Activated CD8-positive, alpha-beta memory T cell treated with anti-CD3 and anti-CD28 coated beads, Interleukin-2, amount 50 U/mL, for 4 hours (primary cell): ENCODE measurements around the gene ANGPTL7.
"Not testable (repeated sequence)": the region's sequence is repeated elsewhere in the genome, so short reads cannot be mapped to it uniquely, and the experiment has no call there.

ENCODE experiments used
- DNase-seq: peaks from one replicate; pipeline ENCODE4 v3.0.0-alpha.2; 2020

The ANGPTL7 gene, protein sequence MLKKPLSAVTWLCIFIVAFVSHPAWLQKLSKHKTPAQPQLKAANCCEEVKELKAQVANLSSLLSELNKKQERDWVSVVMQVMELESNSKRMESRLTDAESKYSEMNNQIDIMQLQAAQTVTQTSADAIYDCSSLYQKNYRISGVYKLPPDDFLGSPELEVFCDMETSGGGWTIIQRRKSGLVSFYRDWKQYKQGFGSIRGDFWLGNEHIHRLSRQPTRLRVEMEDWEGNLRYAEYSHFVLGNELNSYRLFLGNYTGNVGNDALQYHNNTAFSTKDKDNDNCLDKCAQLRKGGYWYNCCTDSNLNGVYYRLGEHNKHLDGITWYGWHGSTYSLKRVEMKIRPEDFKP

GRCh38 chr1:11188858-11189451 is at the start of gene ANGPTL7:
Gene ANGPTL7 (plus strand): TSS chr1:11189355. CDS start chr1:11189580, 225 bp downstream.
- DNase-seq, result no peak

DNA sequence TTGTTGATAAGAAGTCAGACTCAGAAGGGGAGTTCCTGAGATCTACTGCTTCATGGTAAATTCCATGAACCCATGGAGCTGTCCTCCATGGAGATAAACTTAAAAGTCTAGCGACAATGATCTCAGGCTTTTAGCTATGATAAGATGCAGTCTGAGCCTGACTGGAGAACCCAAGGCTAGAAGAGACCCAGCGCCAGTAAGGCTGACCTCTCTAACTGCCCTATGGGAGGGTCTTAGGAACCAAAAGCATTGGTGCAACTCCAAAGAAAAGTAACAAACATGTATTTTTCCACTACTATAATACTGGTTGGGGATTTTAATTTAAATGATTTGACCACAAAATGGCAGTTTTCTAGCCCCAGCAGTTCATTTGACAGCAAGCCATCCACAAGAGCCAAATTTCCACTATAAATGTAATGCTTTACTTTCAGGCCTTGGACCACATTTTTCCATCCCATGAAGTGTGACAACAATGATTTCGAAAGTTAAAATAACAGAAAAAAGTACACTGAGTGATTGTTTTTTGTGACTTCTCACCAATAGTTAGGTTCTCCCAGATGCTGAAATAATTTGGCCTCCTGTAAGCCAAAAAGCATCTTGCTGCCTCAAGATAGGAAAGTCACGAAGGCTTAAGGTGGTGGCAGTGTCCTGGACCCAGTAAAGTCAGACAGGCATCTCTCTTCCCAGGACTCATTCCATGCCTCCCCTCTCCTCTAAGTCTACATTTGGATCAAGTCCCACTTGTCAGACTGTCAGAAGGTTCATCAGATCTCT is 46.4 kb upstream of the ANGPTL7 start:
- DNase-seq, result no peak

- no peak for DNase-seq
Observed at GRCh38 chr1:11143401-11143800, 45.8 kb upstream of the ANGPTL7 start.

DNA sequence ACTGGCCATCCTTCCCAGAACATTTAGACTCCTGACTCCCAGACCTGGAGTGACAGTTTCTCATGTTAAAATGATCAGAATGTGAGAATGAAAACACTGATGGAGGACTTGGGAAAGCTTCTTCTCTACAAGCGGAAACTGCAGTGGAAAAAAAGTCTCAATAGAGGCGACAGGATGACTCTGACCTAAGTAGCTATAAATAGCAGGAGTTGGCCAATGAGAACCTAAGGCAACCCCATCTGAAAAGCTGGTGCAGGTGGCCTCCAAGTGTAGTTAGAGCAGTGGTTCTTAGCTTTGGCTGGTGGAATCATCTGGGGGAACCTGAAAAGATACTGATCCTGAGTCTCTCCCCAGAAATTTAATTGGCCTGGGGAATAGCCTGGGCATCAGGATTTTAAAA is 45.2 kb upstream of the ANGPTL7 start:
- DNase-seq, result no peak

DNA sequence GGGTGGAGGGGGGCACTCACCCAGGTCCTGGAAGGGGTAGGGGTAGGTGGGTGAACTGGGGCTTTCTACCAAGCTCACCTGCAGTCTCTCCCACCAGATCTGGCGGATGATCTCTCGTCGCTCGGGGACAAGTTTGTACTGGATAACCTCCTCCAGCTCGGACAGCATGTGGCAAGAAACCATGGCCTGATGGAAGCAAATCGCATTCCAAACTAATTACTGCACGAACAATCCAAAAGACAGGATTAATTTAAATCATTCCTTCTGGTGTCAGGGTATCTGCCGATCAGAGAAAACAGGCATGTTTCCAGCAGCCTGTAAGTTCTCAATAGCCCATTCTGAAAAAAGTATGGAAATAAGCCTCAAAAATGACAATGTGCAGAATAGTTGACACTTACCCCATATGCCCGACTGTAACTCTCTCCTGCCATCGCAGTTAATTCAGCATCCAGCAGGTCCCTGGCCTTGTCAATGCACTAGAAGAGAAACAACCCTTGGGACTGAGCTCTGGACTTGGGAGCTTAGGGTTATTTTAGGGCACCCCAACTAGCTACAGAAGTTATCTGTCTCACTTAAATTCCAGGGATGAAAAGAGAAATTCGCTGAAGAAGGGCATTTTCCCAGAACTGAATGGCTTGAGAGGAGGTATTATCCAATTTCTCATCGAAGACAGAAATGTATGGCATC is 44.4 kb upstream of the ANGPTL7 start:
- DNase-seq, result no peak

DNA sequence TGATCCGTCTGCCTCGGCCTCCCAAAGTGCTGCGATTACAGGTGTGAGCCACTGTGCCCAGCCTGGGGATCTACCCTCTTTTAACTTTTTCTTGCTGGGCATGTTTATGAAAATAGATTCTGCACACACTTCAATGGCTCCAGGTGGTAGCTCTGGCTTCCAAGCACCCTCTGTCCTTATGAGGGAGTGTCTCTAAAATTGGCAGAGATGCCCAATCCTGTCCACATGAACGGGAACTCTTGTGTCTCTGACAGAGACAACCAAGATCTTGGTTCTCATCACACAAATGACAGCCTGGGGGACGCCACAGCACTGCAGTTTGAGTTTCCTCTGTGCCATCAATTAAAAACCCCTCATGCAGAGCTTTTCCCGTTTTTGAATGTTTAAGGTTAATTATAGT is 43.4 kb upstream of the ANGPTL7 start:
- DNase-seq, result no peak

DNA sequence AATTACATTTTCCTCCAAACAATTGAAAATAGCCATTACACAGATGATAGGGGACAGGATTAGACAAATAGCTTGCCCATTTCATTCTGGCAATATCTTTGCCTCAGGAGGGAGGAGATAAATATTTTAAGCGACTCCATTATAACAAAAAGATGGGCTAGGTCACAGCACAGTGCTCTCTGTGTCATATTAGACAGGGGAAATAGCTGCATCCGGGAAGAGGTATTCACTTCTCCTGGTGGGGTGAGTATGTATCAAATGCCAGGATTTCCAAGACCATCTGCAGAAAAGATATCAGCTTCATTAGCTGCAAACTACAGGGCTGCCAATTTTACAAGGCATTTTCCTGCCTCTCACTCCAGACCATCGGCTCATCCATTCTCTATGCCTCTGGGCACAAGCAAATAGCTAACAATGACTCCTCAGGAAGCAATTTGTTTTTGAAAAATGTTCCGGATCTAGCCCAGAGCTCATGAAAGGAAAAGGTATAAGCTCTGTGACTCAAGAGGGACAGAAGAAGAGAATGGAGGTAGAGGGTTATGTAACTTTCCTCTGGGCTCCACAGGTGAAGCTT is 41.9 kb upstream of the ANGPTL7 start:
- no peak for DNase-seq

DNA sequence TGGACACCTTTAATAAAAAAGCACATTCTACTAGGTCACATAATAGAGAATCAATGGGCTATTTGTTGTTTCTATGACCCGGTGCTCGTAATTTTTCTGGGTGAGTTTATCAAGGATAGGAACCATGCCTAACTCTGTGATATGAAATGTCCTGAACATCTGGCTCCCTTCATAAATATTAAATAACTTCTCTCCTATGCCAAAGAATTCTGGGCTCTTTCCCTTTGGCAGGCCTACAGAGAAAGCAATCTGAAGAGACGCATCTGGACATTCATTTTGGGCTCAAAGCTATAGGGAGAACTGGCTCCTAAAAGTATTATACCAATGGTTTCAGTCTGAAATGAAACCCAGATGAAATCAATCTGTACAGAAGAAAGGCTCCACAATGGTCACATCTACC is 38.8 kb upstream of the ANGPTL7 start:
- no peak for DNase-seq

DNA sequence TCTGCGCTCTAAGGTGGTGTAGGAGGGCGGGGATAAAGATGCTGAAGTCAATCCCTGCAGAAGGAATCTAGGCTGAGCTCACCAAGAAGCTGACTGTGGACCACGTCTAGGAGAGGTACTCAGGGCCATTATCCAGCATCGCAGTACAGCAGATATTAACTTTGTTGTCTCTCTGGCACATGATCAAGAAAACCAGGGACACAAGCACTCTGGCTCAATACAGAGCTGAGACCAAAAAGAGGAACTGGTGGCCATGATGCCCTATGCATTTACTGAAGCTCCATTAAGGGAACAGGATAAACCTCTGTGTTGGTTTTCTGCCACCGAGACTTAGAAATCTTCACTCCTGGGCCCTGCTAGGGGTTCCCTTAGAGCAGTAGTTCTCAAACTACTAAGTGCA is 38.0 kb upstream of the ANGPTL7 start:
- no peak for DNase-seq

DNA sequence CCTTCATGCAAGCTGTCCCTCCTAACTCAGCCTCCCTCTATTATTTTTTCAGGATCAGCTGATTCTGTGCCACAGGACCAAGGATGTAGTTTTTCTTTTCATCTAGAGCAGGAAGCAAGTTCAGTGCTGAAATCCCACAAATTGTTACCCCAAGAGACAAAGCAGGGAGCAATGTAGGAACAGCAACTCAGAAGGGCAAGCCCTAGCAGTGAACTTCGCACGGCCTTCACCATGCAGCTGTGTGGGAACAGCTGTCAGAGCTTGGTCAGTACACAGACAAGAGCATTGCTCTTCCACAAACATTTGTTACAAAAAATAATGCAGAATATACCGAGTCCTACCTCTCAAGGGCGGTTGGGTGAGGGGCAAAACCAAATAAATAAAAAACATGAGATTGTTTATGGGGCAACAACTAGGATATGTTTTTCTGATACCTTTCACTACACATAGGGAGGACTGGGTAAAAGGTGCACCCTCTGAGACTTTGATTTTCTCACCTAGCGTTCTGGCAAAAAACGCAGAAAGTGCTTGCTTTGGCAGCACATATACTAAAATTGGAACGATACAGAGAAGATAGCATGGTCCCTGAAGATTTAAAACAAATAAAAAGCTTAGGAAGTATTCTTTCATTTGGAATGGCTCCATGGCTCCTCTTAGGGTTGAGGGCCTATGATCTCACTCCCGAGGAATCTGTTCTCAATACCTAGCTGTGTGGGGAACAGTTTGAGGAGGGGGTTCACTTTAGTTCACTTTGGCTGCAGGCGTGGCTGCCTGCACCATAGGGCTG is 37.1 kb upstream of the ANGPTL7 start:
- no peak for DNase-seq

DNA sequence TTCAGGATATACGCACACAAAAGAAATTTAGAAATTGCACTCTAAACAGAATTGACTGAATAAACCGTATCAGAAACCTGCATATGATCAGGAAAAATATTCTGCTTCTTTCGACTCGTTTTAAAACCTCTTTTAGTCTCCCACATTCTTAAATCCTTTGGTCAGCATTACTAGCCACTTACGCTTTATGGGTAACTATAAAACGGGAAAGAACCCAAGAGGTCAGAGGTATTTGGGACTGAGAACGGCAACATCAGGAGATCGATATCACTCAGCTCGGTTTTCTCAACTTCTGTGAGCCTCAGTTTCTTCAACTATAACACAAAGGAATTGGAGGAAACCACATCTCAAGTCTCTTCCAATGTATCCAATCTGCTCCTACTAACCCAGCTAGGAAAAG is 36.4 kb upstream of the ANGPTL7 start:
- no peak for DNase-seq

DNA sequence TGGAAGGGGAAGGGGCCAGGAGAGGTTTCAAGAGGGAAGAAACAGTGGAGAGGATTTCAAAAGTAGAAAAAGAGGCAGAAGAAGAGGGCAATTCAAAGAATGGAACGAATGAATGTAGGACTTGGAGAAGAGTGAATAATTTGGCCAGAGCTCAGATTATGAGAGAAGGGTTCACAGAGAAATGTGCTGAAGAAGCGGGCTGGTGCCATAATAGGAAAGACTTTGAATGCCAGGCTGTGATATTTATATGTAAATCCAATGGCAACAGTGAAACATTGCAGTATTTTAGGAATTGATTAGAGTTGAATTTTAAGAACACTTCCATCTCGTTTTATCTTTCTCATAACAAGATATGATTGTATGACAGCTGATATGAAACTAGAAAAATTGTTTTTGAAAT is 36.0 kb upstream of the ANGPTL7 start:
- no peak for DNase-seq

DNA sequence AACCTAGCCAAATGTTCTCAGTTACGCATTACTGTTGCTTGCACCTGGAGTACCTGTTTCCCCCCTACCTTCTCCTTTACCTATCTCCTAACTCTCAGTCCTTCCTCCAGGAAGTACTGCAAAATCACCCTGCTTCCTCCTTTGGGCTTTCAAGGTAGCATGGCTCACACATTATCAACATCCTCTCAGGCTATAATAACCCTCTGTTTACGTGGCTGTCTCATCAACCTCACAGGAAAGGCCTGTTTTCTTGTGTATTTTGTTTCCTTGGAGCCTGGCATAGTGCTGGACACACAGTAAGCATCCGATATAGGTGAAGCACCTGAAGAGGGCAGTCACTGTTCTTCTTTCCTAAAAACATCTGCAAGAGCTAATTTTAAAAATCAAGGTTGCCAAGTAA is 32.7 kb upstream of the ANGPTL7 start:
- DNase-seq, result no peak

DNA sequence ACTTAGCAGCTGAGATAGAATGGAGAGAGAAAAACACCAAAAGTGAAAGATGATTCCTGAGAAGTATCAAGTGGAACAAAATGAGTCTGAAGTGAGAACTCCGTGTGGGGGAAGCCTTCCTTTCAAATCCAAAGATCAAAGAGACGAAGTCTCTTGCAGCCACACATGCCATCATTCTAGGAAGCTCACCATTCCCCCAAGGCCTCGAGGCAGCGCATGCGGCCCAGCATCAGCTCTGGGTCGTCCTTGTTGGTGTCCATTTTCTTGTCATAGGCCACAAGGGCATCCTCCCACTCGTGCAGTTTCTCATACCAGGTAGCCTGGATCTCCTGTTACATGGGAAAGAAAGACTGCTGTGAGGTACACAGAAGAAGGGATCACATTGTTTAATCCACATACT is 32.2 kb upstream of the ANGPTL7 start:
- no peak for DNase-seq

- DNase-seq, result no peak
Observed at GRCh38 chr1:11157394-11157793, 31.8 kb upstream of the ANGPTL7 start.

- no peak for DNase-seq
Observed at GRCh38 chr1:11157867-11158266, 31.3 kb upstream of the ANGPTL7 start.

- no peak for DNase-seq
Observed at GRCh38 chr1:11158291-11158690, 30.9 kb upstream of the ANGPTL7 start.

- no peak for DNase-seq
Observed at GRCh38 chr1:11158720-11159321, 30.3 kb upstream of the ANGPTL7 start.

GRCh38 chr1:11162752-11163151 is 26.4 kb upstream of the ANGPTL7 start:
- not testable (repeated sequence) for DNase-seq

DNA sequence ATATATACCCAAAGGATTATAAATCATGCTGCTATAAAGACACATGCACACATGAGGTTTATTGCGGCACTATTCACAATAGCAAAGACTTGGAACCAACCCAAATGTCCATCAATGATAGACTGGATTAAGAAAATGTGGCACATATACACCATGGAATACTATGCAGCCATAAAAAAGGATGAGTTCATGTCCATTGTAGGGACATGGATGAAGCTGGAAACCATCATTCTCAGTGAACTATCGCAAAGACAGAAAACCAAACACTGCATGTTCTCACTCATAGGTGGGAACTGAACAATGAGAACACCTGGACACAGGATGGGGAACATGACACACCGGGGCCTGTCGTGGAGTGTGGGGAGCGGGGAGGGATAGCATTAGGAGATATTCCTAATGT is 22.4 kb upstream of the ANGPTL7 start:
- DNase-seq, result not testable (repeated sequence)

GRCh38 chr1:11168731-11169130 is 20.4 kb upstream of the ANGPTL7 start:
- DNase-seq, result no peak

GRCh38 chr1:11169202-11169601 is 20.0 kb upstream of the ANGPTL7 start:
- DNase-seq, result no peak
